Measurements from ENCODE around the gene EVC.
A peak's percentile ranks its signal among the peaks of the same experiment; 100 is the strongest.
"Not testable (repeated sequence)": the region's sequence is repeated elsewhere in the genome, so short reads cannot be mapped to it uniquely, and the experiment has no call there.

EVC gene

DNA sequence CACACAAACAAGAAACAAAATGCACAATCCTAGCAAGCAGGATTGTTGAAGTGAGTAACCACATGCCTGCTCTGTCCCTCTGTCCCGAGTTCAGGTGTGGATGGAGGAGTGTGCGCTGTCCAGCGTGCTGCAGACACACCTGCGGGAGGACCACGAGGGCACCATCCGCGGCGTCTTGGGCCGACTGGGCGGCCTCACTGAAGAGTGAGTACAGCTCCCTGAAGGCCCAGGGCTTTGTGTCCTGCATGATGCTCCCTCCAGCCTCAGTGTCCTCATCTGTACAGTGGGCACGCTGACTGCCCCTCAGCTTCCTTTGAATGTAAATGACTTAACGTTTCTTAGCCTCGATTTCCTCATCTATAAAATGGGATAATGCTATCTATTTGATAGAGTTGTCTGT is 82.5 kb downstream of the EVC start:
- no peak for DNase-seq

DNA sequence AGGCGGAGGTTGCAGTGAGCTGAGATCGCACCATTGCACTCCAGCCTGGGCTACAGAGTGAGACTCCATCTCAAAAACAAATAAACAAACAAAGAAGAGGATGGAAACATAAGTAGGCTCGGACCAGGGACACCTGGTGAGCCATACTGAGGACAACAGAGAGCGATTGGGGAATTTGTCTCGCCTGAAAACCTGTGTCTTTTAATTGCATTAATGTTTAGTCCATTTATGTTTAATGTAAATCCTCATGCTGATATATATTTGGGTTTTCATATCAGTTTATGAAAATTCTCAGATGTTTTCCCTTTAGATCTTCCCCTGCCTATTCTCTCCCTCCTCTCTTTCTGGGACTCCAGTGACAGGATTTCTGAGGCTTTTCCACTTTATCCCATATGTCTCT is 84.6 kb downstream of the EVC start:
- DNase-seq, result no peak

DNA sequence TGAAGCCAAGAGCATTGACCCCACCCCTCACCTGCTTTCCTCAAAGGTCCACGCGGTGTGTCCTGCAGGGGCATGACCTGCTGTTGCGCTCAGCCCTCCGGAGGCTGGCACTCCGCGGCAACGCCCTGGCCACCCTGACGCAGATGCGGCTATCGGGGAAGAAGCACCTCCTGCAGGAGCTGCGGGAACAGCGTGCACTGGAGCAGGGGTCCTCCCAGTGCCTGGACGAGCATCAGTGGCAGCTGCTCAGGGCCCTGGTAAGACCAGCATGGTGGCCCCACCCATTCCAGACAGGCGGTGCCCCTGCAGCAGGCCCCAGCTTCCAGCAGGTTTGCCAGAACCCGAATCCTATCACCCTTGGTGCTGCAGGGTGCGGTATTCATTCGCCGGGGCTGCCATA is 86.0 kb downstream of the EVC start:
- DNase-seq, result no peak

DNA sequence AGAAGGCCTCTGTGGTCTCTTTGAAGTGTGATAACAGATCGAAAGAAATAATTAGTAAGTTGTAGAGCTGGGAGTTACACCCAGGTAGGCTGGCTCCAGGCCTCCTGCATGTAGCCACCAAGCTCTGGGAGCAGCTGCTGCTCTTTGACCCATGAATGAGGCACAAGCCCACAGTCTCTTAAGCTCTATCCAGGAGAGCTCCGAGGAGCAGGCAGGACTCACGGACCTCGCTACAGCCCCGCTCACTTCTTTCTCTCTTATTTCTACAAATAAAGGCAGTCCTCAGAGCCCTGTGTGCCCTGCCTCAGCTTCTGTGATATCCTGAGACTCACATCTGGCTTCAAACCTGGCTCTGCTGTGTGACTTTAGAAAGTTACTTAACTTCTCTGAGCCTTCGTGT is 86.9 kb downstream of the EVC start:
- no peak for DNase-seq

DNA sequence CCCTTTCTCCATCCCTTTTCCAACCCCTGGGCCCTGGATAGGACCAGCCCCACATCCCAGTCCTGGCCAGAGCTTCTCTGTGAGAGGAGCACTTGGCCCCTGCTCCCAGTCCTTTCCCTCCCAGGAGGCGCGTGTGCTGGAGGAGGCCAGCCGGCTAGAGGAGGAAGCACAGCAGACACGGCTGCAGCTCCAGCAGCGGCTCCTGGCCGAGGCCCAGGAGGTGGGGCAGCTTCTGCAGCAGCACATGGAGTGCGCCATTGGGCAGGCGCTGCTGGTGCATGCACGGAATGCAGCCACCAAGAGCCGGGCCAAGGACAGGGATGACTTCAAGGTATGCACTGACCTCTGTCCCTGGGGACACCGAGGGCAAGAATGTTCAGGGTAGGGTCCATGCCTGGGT is 87.5 kb downstream of the EVC start:
- no peak for DNase-seq

DNA sequence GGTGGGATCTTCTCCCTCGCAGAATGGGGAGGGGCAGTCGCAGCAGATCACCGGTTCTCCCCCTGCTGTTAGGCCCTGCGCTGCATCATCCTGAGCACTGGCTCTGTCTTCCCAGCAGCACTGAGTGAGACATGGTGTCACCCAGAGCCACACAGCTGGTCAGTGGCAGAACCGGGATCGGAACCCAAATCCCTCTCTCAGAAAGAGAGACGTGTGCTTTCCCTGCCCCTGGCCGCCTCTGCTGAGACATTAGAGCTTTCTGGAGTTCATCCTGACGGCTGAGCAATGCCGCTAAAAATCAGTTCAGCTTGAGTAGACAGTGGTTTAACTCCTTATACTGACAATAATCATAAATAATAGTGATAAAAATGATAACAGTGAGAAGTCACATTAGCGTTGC is 87.9 kb downstream of the EVC start:
- no peak for DNase-seq

DNA sequence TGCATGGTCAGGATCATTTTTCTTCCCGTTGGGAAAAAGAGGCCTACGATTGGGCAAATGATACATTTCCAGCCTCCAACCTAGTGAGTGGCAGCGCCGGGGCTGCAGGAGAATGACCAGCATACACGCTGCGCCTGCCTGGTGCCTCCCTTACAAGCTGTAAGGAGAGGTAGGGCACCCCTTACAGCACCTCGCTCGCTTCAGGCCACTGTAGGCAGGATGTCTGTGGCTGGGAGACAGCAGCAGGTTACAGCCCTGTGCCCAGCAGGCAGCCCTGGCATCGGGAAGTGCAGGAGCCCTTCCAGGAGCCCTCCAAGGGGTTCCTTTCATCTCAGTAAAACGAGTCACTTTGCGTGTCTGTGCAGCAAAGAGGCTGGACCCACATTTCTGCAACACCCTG is 88.4 kb downstream of the EVC start:
- DNase-seq, result no peak

DNA sequence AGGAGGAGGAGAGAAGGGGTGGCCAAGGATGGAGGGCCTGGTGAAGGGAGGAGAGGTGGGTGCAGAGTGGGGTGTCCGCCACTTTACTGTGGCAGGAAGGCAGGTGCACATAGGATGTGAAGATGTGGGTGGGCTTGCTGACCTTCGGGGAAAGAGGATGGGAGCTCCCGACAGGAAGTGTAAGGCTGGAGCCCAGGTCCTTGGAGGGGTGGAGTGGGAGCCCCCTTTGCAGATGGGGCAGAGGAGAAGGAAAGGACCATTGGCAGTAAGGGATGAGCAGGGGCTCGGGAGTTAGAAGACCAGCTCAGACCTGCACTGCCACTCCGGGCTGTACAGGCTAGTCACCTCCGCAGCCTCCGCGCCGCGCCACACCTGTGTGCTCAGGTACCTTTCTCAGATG is 89.5 kb downstream of the EVC start:
- no peak for DNase-seq

DNA sequence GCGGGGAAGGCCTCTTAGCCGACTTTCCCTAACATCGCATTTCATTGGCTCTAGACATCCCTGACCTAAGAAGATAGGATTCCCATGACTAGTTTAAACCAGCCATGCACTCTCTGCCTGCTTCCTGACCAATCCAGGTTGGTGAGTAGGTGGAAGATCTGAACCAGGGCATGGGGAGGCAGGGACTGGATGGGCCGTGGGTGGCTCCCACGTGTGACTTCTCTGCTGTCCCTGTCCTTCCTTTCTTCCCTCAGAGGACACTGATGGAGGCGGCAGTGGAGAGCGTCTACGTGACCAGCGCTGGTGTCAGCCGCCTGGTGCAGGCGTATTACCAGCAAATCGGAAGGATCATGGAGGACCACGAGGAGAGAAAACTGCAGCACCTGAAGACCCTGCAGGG is 90.7 kb downstream of the EVC start:
- no peak for DNase-seq

DNA sequence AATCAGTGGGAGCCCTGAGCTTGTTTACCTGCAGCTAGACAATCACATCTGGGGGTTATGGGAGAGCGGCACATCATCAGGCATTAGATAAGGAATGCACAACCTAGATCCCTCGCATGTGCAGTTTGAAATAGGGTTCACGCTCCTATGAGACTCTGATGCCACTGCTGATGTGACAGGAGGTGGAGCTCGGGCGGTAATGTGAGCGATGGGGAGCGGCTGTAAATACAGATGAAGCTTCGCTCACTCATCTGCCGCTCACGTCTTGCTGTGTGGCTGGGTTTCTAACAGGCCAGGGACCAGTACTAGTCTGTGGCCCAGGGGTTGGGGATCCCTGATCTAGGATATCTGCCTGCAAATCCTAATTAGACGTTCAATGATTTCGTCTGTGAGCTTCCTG is 91.6 kb downstream of the EVC start:
- no peak for DNase-seq

DNA sequence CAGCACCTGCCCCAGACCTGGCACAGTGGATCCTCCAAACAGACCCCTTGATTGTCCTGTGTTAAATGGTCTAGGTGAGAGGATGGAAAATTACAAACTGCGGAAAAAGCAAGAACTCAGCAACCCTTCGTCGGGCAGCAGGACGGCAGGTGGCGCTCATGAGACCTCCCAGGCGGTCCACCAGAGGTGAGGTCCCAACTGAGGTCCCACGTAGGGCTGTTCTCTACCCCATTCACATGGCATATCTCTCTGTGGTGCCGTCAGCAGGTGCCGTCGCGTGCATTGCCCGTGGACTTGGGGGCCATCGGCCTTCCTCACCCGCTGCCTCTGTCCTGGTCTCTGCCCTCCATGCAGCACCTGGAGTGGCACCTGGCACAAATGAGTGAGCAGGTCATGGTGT is 93.7 kb downstream of the EVC start:
- no peak for DNase-seq

DNA sequence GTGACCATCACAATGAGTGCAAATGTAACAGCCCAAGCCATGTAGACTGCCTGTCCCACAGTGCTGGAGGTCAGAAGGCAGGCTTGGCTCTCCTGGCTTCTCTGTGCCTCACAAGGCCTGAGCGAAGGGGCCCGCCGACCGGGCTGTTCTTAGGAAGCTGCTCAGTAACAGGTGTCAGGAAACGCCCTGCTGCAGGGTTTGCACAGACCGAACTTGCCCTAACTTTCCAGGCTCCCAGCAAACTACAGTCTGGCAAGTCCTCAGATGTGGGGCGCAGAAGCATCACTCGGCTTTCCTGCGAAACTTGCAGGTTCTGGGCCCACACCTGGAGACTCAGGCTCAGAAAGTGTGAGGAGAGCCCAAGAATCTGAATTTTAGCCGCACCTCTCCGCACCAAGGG is 94.3 kb downstream of the EVC start:
- DNase-seq, result no peak

DNA sequence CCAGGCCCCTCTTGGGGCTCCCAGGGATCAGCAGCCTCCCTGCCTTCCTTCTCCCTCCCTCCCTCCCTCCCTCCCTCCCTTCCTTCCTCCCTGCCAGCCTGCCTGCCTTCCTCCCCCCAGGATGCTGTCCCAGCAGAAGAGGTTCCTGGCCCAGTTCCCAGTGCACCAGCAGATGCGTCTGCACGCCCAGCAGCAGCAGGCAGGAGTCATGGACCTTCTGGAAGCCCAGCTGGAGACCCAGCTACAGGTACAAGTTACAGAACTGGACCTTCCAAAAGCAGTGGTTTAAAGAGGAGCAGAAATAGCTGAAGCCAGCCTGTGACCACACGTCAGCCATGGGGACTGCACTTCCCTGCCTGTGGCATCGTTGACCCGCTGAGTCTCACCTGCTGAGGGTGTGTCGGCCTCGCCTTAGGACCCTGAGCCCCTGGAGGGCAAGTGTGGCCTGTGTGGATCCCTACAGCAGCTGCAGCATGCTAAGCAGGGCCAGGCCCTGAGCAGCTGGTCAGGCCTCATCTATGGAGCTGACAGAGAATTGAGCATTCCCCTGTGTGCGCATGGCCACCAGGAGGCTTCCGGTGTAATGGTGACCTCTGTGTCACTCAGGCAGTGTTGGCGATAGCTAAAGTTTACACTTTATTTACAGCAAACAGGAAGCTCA is 97.2 kb downstream of the EVC start:
- peak; percentile 80 for DNase-seq

DNA sequence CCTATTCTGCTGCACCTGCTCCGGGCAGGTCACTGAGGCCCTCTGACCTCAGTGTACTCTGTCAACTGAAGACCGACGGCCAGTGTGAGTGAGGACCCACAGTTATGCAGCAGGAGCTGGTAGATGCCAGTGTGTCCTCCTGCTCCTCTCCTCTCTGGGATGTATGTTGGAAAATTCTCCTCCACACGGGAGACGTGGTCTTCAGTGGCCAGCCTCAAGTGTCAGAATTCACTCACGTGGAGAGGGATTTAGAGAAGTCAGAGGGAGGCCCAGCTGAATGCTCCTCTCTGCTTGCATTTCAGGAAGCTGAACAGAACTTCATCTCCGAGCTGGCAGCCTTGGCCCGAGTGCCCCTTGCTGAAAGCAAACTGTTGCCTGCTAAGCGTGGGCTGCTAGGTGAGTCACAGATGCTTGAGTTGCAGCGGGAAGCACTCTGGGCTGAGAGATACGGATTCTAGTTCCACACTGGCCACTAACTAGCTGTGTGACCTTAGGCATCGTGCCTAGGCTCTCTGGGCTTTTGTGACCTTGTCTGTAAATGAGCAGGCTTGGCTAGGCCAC is 98.3 kb downstream of the EVC start:
- DNase-seq, result no peak

DNA sequence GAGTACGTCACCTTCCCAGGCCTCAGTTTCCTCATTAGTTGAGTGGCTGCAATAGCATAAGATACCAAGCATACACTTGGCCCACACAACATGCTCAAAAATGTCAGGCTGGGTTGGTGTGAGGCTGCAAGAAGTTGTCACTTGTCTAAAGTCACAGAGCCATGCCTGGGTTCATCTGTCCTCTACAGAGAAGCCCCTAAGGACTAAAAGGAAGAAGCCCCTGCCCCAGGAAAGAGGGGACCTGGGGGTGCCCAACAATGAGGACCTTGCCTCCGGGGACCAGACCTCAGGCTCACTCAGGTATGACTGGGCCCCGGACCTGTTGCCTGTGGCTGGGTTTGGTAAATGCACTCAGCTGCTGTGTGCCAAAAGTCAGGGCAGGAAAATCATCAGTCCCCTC is 99.2 kb downstream of the EVC start:
- no peak for DNase-seq

DNA sequence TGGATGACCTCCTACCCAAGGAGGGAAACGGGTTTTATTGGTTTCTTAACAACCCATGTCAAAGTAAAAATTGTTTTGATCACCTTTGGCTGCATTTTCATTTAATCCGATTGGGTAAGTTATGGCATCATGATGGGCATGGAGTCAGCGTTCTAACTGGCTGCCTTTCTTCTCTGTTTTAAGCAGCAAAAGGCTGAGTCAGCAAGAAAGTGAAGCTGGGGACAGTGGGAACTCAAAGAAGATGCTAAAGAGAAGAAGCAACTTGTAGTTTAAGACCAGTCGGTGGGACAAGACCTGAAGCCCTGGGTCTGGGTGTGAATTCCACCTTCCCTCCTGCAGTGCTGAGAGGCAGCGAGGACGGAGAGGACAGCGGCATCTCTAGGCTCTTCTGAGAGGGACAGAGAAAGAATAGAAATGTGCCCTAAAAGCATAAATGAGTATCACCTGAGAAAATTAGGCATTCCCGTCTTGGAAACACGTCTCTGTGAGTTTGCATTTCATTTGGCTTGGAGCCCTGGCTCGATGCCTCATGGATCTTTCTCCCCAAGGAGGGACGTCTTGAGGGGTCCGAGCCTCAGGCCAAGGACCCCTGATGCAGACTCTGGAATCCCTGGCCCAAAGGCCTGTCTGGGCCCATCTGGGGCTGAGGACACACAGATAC is 99.9 kb downstream of the EVC start:
- no peak for DNase-seq

DNA sequence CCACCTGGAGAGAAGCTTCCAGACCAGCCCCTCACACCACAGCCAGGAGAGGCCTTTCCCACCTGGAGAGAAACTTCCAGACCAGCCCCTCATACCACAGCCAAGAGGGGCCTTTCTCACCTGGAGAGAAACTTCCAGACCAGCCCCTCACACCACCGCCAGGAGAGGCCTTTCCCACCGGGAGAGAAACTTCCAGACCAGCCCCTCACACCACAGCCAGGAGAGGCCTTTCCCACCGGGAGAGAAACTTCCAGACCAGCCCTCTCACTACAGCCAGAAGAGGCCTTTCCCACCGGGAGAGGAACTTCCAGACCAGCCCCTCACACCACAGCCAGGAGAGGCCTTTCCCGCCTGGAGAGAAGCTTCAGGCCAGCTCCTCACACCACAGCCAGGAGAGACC is 101.1 kb downstream of the EVC start:
- DNase-seq, result not testable (repeated sequence)

DNA sequence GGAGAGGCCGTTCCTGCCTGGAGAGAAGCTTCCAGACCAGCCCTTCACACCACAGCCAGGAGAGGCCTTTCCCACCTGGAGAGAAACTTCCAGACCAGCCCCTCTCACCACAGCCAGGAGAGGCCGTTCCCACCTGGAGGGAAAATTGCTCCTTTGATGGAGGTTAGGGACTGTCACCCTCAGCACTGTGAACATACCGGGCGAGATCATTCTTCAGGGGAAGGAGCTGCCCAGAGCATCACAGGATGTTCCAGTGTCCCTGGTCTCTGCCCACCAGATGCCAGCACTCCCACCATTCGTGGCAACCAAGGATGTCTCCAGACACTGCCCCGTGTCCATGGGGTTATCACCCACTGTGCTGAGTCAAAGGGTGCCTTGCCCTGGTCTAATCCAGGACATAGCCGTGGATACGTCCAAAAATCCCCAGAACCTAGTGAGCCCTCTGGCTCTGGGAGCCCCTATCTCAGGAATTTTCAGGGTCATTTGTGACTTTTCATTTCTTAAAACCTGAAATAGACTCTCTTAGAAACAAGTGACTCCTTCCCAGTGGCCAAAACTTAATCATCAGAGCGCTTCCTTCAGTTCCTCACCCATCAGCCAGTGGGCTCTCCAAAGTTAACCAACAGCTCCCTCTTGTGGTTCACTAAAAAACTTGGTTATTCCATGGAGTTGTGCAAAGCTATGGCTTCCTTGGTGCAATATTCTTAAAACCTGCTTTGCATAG is 101.7 kb downstream of the EVC start:
- DNase-seq, result no peak

DNA sequence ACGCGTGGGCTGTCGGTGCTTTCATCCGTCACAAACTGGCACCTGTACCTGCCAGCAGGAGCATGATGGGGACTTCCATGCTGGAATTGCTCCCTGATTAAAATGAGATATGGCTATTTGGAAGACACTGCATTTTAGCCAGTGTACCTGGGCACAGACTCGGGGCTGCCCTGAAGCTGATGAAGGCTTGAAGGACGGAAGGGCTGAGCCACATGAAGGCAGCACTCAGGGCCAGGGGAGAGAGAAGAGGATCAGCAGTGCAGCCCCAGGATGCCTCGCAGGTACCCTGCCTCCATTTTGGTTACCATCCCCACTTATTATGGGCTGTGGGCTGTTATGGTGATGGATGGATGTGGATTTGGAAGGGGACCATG is 102.9 kb downstream of the EVC start:
- DNase-seq, result no peak

DNA sequence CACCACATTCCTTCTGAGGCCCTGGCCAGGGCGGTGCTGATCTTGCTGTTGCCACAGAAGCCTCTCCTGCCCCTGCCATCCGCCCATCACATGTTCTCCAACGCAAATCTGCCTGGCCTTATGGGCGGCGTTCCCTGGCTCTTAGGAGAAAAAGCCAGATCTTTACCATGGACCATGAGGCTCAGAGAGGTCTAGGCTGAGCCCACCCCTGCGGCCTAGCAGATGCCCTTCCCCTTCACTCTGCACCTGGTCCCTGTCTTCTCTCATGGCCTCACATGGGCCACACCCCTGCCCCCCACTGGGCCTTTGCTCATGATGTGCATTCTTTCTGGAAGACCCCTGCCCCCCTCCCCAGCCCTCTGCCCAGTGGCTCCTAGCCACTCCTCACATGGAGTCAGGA is 103.4 kb downstream of the EVC start:
- DNase-seq, result no peak

DNA sequence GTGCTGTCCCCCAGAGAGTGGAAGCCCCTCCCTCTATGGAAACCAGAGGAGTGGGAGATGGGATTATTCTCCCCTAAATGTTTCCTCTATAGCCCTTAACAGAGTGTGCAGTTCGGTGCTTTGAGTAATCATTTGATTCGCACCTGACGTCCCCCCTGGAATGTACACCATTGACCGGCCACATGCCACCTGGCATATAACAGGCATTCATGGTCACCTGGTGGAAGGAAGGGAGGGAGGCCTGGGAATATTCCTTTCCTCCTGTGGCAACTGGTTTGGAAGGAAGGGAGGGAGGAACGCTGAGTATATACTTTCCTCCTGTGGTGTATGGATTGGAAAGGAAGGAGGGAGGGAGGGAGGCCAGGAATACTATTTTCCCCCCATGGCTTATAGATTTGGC is 104.6 kb downstream of the EVC start:
- DNase-seq, result no peak

DNA sequence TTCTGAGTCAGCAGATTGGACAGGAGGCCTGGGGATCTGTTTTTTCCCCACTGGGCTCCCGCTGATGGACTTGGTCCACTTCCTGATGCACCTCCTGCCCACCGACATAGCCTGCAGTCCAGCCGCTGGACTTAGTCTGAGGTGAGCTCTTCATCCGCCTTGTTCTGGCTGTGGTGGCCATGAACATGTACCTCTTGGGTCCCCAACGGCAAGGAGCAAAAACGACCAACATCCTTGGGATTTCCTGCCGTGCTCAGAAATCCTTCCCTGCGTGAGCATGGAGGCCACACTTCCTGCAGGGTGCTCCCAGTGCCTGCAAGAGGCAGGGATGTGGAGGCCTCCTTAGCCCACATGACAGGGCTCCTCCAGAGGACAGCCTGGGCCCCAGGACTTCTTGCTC is 105.1 kb downstream of the EVC start:
- no peak for DNase-seq

DNA sequence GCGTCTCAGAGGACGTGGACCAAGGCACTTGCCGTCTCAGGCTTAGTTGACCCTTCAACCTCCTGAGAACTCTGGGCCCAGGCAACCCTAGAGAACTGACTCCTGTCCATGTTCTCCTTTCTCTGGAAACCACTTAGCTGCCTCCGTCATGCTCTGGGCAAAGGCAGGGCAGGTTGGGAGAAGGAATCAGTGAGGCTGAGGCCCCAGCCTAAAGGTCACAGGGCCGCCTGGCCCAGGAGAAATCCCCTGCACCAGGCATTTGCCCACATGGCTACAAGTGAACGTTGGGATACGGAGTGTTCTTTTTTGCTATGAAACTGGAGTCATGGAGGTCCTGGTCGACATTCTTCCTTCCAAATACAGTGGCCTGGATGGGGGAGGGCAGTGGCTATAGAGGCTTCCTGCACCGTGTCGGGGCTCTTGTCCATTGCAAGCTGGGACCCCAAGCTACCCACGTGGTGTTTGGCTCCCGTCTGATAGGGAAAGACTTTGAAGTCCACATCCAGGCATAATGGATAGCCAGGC is 105.9 kb downstream of the EVC start:
- no peak for DNase-seq
